ENCODE data around the gene HFE. TPM values are rescaled to one million over a fixed set of nuclear protein-coding genes. Genes with fewer than 3 reads are reported as not detected.
"Not testable (repeated sequence)": the region's sequence is repeated elsewhere in the genome, so short reads cannot be mapped to it uniquely, and the experiment has no call there.

The HFE gene
- 11.5 and 14.5 TPM in 2 replicates for total RNA-seq (2014; rRNA removed; shearing (Covaris generic))
- polyA plus RNA-seq (2014; cell fraction: nucleus; rRNA removed), result 15.3 and 21.5 TPM in 2 replicates

GRCh38 chr6:26087284-26088115, at the start of gene HFE:
Gene HFE (plus strand): TSS chr6:26087429. CDS start chr6:26087441, 12 bp downstream.
- peak; percentile 16 for DNase-seq (ENCODE audit: extremely low read depth, low read depth)

- DNase-seq (ENCODE audit: extremely low read depth, low read depth), result no peak
Observed at GRCh38 chr6:26041946-26042345, 45.3 kb upstream of the HFE start.

GRCh38 chr6:26043384-26044139, 43.7 kb upstream of the HFE start:
- no peak for DNase-seq (ENCODE audit: extremely low read depth, low read depth)

GRCh38 chr6:26044140-26045064, 42.8 kb upstream of the HFE start:
- no peak for DNase-seq (ENCODE audit: extremely low read depth, low read depth)

GRCh38 chr6:26045065-26045927, 41.9 kb upstream of the HFE start:
- no peak for DNase-seq (ENCODE audit: extremely low read depth, low read depth)

- DNase-seq (ENCODE audit: extremely low read depth, low read depth), result no peak
Observed at GRCh38 chr6:26045928-26046368, 41.3 kb upstream of the HFE start.

- DNase-seq (ENCODE audit: extremely low read depth, low read depth), result not testable (repeated sequence)
Observed at GRCh38 chr6:26047329-26047728, 39.9 kb upstream of the HFE start.

GRCh38 chr6:26048590-26048989, 38.6 kb upstream of the HFE start:
- DNase-seq (ENCODE audit: extremely low read depth, low read depth), result no peak

- no peak for DNase-seq (ENCODE audit: extremely low read depth, low read depth)
Observed at GRCh38 chr6:26051665-26052310, 35.4 kb upstream of the HFE start.

GRCh38 chr6:26052762-26053250, 34.4 kb upstream of the HFE start:
- not testable (repeated sequence) for DNase-seq (ENCODE audit: extremely low read depth, low read depth)

GRCh38 chr6:26053992-26054780, 33.0 kb upstream of the HFE start:
- DNase-seq (ENCODE audit: extremely low read depth, low read depth), result no peak

- peak; percentile 92 for DNase-seq (ENCODE audit: extremely low read depth, low read depth)
Observed at GRCh38 chr6:26054781-26055718, 32.2 kb upstream of the HFE start.

- peak; percentile 85 for DNase-seq (ENCODE audit: extremely low read depth, low read depth)
Observed at GRCh38 chr6:26055719-26056582, 31.3 kb upstream of the HFE start.

GRCh38 chr6:26056583-26057350, 30.5 kb upstream of the HFE start:
- DNase-seq (ENCODE audit: extremely low read depth, low read depth), result peak; percentile 27

GRCh38 chr6:26057899-26058298, 29.3 kb upstream of the HFE start:
- DNase-seq (ENCODE audit: extremely low read depth, low read depth), result no peak
